ENCODE data around the gene PAQR4.
A peak's percentile ranks its signal among the peaks of the same experiment; 100 is the strongest.

The PAQR4 gene

GRCh38 chr16:3014971-3015370 lies 45.8 kb downstream of the PAQR4 start:
- TF ChIP-seq CTCF (IDR thresholded peaks at IDR 0.05; ENCODE audit: low read depth, low read length): no peak

GRCh38 chr16:3015865-3016521 lies 46.8 kb downstream of the PAQR4 start:
- no peak for DNase-seq (ENCODE audit: extremely low read depth, low read depth)
- TF ChIP-seq CTCF (IDR thresholded peaks at IDR 0.05; ENCODE audit: low read depth, low read length): no peak

More at GRCh38 chr16:3014971-3015370, 45.8 kb downstream of the PAQR4 start:
- no peak for DNase-seq (ENCODE audit: extremely low read depth, low read depth)

GRCh38 chr16:3017344-3017743 lies 48.2 kb downstream of the PAQR4 start:
- DNase-seq (ENCODE audit: extremely low read depth, low read depth): no peak
- TF ChIP-seq CTCF (IDR thresholded peaks at IDR 0.05; ENCODE audit: low read depth, low read length): no peak

- no peak for DNase-seq (ENCODE audit: extremely low read depth, low read depth)
- peak; percentile 10 for TF ChIP-seq CTCF (IDR thresholded peaks at IDR 0.05; ENCODE audit: low read depth, low read length)
Observed at GRCh38 chr16:3017794-3018506, 48.8 kb downstream of the PAQR4 start, which contains the start of gene CLDN6. CLDN6 (minus strand) TSS chr16:3018183; CDS start chr16:3016021, 2,162 bp downstream.

GRCh38 chr16:3019594-3020246 lies 50.6 kb downstream of the PAQR4 start:
- no peak for DNase-seq (ENCODE audit: extremely low read depth, low read depth)
- TF ChIP-seq CTCF (IDR thresholded peaks at IDR 0.05; ENCODE audit: low read depth, low read length): no peak

- TF ChIP-seq CTCF (IDR thresholded peaks at IDR 0.05; ENCODE audit: low read depth, low read length): no peak; the same call in 1 of the 2 replicates
- DNase-seq (ENCODE audit: extremely low read depth, low read depth): no peak
Observed at GRCh38 chr16:3020247-3020603, 51.1 kb downstream of the PAQR4 start, which contains the start of gene TNFRSF12A. TNFRSF12A (plus strand) TSS chr16:3020368; CDS start chr16:3020398, 30 bp downstream.

Data from AG09319 (cell line).